Activated T-cell treated with anti-CD3 and anti-CD28 coated beads, Interleukin-2, amount 50 U/mL, for 4 hours (primary cell): ENCODE measurements around the gene DLGAP1. TPM values are rescaled to one million over a fixed set of nuclear protein-coding genes. Genes with fewer than 3 reads are reported as not detected.

Source experiments
- ATAC-seq, 2 donors: fragments of 200-7000 bp; cut with Tn5 transposase; one replicate each; pipeline ENCODE4 v1.10.0; 2021
- DNase-seq: peaks from one replicate; pipeline ENCODE4 v3.0.0-alpha.2; 2020
- H3K27me3 Mint-ChIP-seq: one replicate; pipeline ENCODE4 v1.8.0; 2021; ENCODE audit warnings: low read depth, mixed read lengths
- H3K36me3 Mint-ChIP-seq: one replicate; pipeline ENCODE4 v1.8.0; 2022; ENCODE audit warnings: mixed read lengths; ENCODE audit not compliant: insufficient read depth
- H3K4me1 Mint-ChIP-seq: one replicate; pipeline ENCODE4 v1.8.0; 2021; ENCODE audit warnings: low read depth, mixed read lengths
- H3K4me3 Mint-ChIP-seq: one replicate; pipeline ENCODE4 v1.8.0; 2021; ENCODE audit warnings: mild to moderate bottlenecking, moderate library complexity, mixed read lengths
- H3K9me3 Mint-ChIP-seq: one replicate; pipeline ENCODE4 v1.8.0; 2021; ENCODE audit warnings: mixed read lengths
- total RNA-seq, 3 donors: library from RNA; stranded (reverse); gene quantifications; one replicate each; pipeline ENCODE4 v1.2.1, GENCODE V29; 2021

DLGAP1 gene
- total RNA-seq, 3 donors from 2014 or later: 0.16 TPM; not detected in 2

GRCh38 chr18:3758531-3758930, 696.6 kb downstream of the DLGAP1 start:
- peaks cover 3% of the 10 kb centered on the region for H3K27me3 Mint-ChIP-seq
- H3K9me3 Mint-ChIP-seq: peaks cover 9% of the 10 kb centered on the region
- no peak overlapping the region for H3K4me3 Mint-ChIP-seq
- H3K36me3 Mint-ChIP-seq: no peaks in the 10 kb centered on the region
- DNase-seq (no peak), ATAC-seq (no peak)
- no peaks in the 10 kb centered on the region for H3K4me1 Mint-ChIP-seq

- Mint-ChIP-seq H3K27me3 (peaks cover 4% of the 10 kb centered on the region), H3K4me3 (no peak overlapping the region), H3K4me1 (no peaks in the 10 kb centered on the region), H3K36me3 (no peaks in the 10 kb centered on the region), H3K9me3 (peaks cover 9% of the 10 kb centered on the region)
- no peak for DNase-seq
- no peak for ATAC-seq
Observed at GRCh38 chr18:3757361-3757760, 697.7 kb downstream of the DLGAP1 start.

- H3K36me3 Mint-ChIP-seq: no peaks in the 10 kb centered on the region
- peaks cover 9% of the 10 kb centered on the region for H3K9me3 Mint-ChIP-seq
- ATAC-seq: no peak
- no peak overlapping the region for H3K4me3 Mint-ChIP-seq
- H3K4me1 Mint-ChIP-seq: no peaks in the 10 kb centered on the region
- H3K27me3 Mint-ChIP-seq: peaks cover 8% of the 10 kb centered on the region
- DNase-seq: no peak
Observed at GRCh38 chr18:3753106-3753505, 702.0 kb downstream of the DLGAP1 start.

GRCh38 chr18:3748086-3748485, 707.0 kb downstream of the DLGAP1 start:
- no peaks in the 10 kb centered on the region for H3K9me3 Mint-ChIP-seq
- DNase-seq: no peak

GRCh38 chr18:3747176-3747973, 707.7 kb downstream of the DLGAP1 start:
- Mint-ChIP-seq H3K4me3 (no peak overlapping the region), H3K4me1 (no peaks in the 10 kb centered on the region), H3K36me3 (no peaks in the 10 kb centered on the region), H3K9me3 (peaks cover 4% of the 10 kb centered on the region), H3K27me3 (peaks cover 8% of the 10 kb centered on the region)
- ATAC-seq (no peak), DNase-seq (no peak)

More at GRCh38 chr18:3748086-3748485, 707.0 kb downstream of the DLGAP1 start:
- no peak overlapping the region for H3K4me3 Mint-ChIP-seq
- no peaks in the 10 kb centered on the region for H3K36me3 Mint-ChIP-seq
- no peaks in the 10 kb centered on the region for H3K4me1 Mint-ChIP-seq
- H3K27me3 Mint-ChIP-seq: peaks cover 13% of the 10 kb centered on the region
- ATAC-seq: no peak

- no peaks in the 10 kb centered on the region for H3K4me1 Mint-ChIP-seq
- no peak overlapping the region for H3K4me3 Mint-ChIP-seq
- H3K9me3 Mint-ChIP-seq: peaks cover 9% of the 10 kb centered on the region
- H3K27me3 Mint-ChIP-seq: peaks cover 5% of the 10 kb centered on the region
- H3K36me3 Mint-ChIP-seq: no peaks in the 10 kb centered on the region
- no peak for ATAC-seq
- DNase-seq: no peak
Observed at GRCh38 chr18:3742541-3742940, 712.6 kb downstream of the DLGAP1 start.

- ATAC-seq: no peak
- DNase-seq: no peak
- Mint-ChIP-seq H3K4me3 (no peak overlapping the region), H3K4me1 (no peaks in the 10 kb centered on the region), H3K36me3 (no peaks in the 10 kb centered on the region), H3K9me3 (peaks cover 9% of the 10 kb centered on the region), H3K27me3 (peaks cover 8% of the 10 kb centered on the region)
Observed at GRCh38 chr18:3741333-3741732, 713.8 kb downstream of the DLGAP1 start.

- H3K4me3 Mint-ChIP-seq: no peak overlapping the region
- H3K36me3 Mint-ChIP-seq: no peaks in the 10 kb centered on the region
- ATAC-seq: no peak
Observed at GRCh38 chr18:3728704-3729437, 726.2 kb downstream of the DLGAP1 start.

GRCh38 chr18:3727274-3727673, 727.8 kb downstream of the DLGAP1 start:
- H3K36me3 Mint-ChIP-seq: no peaks in the 10 kb centered on the region
- no peak for DNase-seq
- H3K27me3 Mint-ChIP-seq: peaks cover 27% of the 10 kb centered on the region
- ATAC-seq: no peak
- H3K4me3 Mint-ChIP-seq: no peak overlapping the region
- H3K9me3 Mint-ChIP-seq: no peaks in the 10 kb centered on the region
- no peaks in the 10 kb centered on the region for H3K4me1 Mint-ChIP-seq

More at GRCh38 chr18:3728704-3729437, 726.2 kb downstream of the DLGAP1 start:
- no peaks in the 10 kb centered on the region for H3K4me1 Mint-ChIP-seq
- DNase-seq: no peak
- H3K27me3 Mint-ChIP-seq: peaks cover 24% of the 10 kb centered on the region
- no peaks in the 10 kb centered on the region for H3K9me3 Mint-ChIP-seq

- Mint-ChIP-seq H3K4me3 (no peak overlapping the region), H3K27me3 (peaks cover 24% of the 10 kb centered on the region), H3K36me3 (no peaks in the 10 kb centered on the region), H3K4me1 (no peaks in the 10 kb centered on the region), H3K9me3 (no peaks in the 10 kb centered on the region)
- DNase-seq (no peak), ATAC-seq (no peak)
Observed at GRCh38 chr18:3726238-3726951, 728.7 kb downstream of the DLGAP1 start.

GRCh38 chr18:3725115-3725514, 730.0 kb downstream of the DLGAP1 start:
- Mint-ChIP-seq H3K4me1 (no peaks in the 10 kb centered on the region), H3K9me3 (no peaks in the 10 kb centered on the region), H3K4me3 (no peak overlapping the region), H3K36me3 (no peaks in the 10 kb centered on the region), H3K27me3 (peaks cover 24% of the 10 kb centered on the region)
- ATAC-seq (no peak), DNase-seq (no peak)

GRCh38 chr18:3723554-3723953, 731.6 kb downstream of the DLGAP1 start:
- peaks cover 26% of the 10 kb centered on the region for H3K27me3 Mint-ChIP-seq
- ATAC-seq: no peak
- no peaks in the 10 kb centered on the region for H3K4me1 Mint-ChIP-seq
- H3K9me3 Mint-ChIP-seq: no peaks in the 10 kb centered on the region
- DNase-seq: no peak
- H3K36me3 Mint-ChIP-seq: no peaks in the 10 kb centered on the region
- no peak overlapping the region for H3K4me3 Mint-ChIP-seq

- DNase-seq (no peak), ATAC-seq (no peak)
- peaks cover 28% of the 10 kb centered on the region for H3K27me3 Mint-ChIP-seq
- no peaks in the 10 kb centered on the region for H3K36me3 Mint-ChIP-seq
- no peaks in the 10 kb centered on the region for H3K4me1 Mint-ChIP-seq
- no peaks in the 10 kb centered on the region for H3K9me3 Mint-ChIP-seq
- no peak overlapping the region for H3K4me3 Mint-ChIP-seq
Observed at GRCh38 chr18:3722649-3723433, 732.3 kb downstream of the DLGAP1 start.
